HEK293T (cell line): ENCODE results near the gene SLC6A12.

Experiments used
- BHLHE40 ChIP-seq: fragments of 450-650 bp; IDR thresholded peaks from 2 replicates; pipeline ENCODE4 v1.6.1; 2016; ENCODE audit warnings: mild to moderate bottlenecking, moderate library complexity, borderline replicate concordance
- CTBP1 ChIP-seq: fragments of 450-650 bp; IDR thresholded peaks from 2 replicates; pipeline ENCODE4 v1.6.1; 2016; ENCODE audit warnings: borderline replicate concordance
- ELF4 ChIP-seq: fragments of 450-650 bp; IDR thresholded peaks from 2 replicates; pipeline ENCODE4 v1.6.1; 2017; ENCODE audit warnings: antibody characterized with exemption
- FOXK2 ChIP-seq: fragments of 450-650 bp; IDR thresholded peaks from 2 replicates; pipeline ENCODE4 v1.6.1; 2016; ENCODE audit warnings: mild to moderate bottlenecking
- PKNOX1 ChIP-seq: fragments of 450-650 bp; IDR thresholded peaks from 2 replicates; pipeline ENCODE4 v1.6.1; 2016
- SP1 ChIP-seq: fragments of 450-650 bp; IDR thresholded peaks from 2 replicates; pipeline ENCODE4 v1.6.1; 2017
- SUZ12 ChIP-seq: fragments of 450-650 bp; IDR thresholded peaks from 2 replicates; pipeline ENCODE4 v1.6.1; 2016; ENCODE audit warnings: mild to moderate bottlenecking
- TARDBP ChIP-seq: fragments of 450-650 bp; IDR thresholded peaks from 2 replicates; pipeline ENCODE4 v1.6.1; 2016

GRCh38 chr12:205026-205425 lies 8.9 kb downstream of the SLC6A12 start:
- TF ChIP-seq BHLHE40: no peak
- TF ChIP-seq CTBP1: no peak
- TF ChIP-seq ELF4: no peak
- TF ChIP-seq PKNOX1: no peak
- no peak for TF ChIP-seq FOXK2
- TF ChIP-seq TARDBP: no peak
- TF ChIP-seq SP1: no peak
- TF ChIP-seq SUZ12: no peak
